Osteoblast (primary cell): Measurements from ENCODE around the gene BPHL. TPM values are rescaled to one million over a fixed set of nuclear protein-coding genes. Genes with fewer than 3 reads are reported as not detected.
"Not testable (repeated sequence)": the region's sequence is repeated elsewhere in the genome, so short reads cannot be mapped to it uniquely, and the experiment has no call there.

ENCODE experiments used
- DNase-seq: peaks from one replicate; pipeline ENCODE4 v3.0.0; 2011; ENCODE audit warnings: low spot score, mixed read lengths; ENCODE audit not compliant: insufficient read length; ENCODE audit errors: missing footprints
- H2AFZ ChIP-seq: 2 replicates; pipeline ENCODE4 v1.6.0; 2011; ENCODE audit warnings: mild to moderate bottlenecking, low read length
- H3K27ac ChIP-seq: 2 replicates; pipeline ENCODE4 v1.5.1; 2011; ENCODE audit warnings: mild to moderate bottlenecking, low read depth, low read length, moderate library complexity
- H3K27me3 ChIP-seq: 2 replicates; pipeline ENCODE4 v1.6.0; 2012; ENCODE audit warnings: mild to moderate bottlenecking, control low read depth, inconsistent platforms, low read length, moderate library complexity; ENCODE audit not compliant: insufficient read depth
- H3K36me3 ChIP-seq: 2 replicates; pipeline ENCODE4 v1.5.1; 2011; ENCODE audit warnings: mild to moderate bottlenecking, low read length, control low read depth, moderate library complexity; ENCODE audit not compliant: insufficient read depth
- H3K4me1 ChIP-seq: 2 replicates; pipeline ENCODE4 v1.5.1; 2011; ENCODE audit warnings: mild to moderate bottlenecking, low read length, control low read depth, moderate library complexity; ENCODE audit not compliant: insufficient read depth
- H3K4me2 ChIP-seq: 2 replicates; pipeline ENCODE4 v1.6.0; 2011; ENCODE audit warnings: mild to moderate bottlenecking, low read length; ENCODE audit not compliant: insufficient read depth
- H3K4me3 ChIP-seq: fragments of 200-600 bp; sonication (generic); 3 replicates; pipeline ENCODE4 v1.5.1; 2012; ENCODE audit warnings: mild to moderate bottlenecking, low read length, inconsistent platforms; ENCODE audit not compliant: insufficient read depth
- H3K79me2 ChIP-seq: 2 replicates; pipeline ENCODE4 v1.6.0; 2012; ENCODE audit warnings: mild to moderate bottlenecking, low read length, control low read depth, inconsistent platforms; ENCODE audit not compliant: insufficient read depth
- H3K9me3 ChIP-seq: 2 replicates; pipeline ENCODE4 v1.5.1; 2011; ENCODE audit warnings: low read depth, low read length, control low read depth
- H4K20me1 ChIP-seq: 2 replicates; pipeline ENCODE4 v1.6.0; 2012; ENCODE audit warnings: mild to moderate bottlenecking, low read length, control low read depth; ENCODE audit not compliant: insufficient read depth
- CTCF ChIP-seq: IDR thresholded peaks from 2 replicates; pipeline ENCODE4 v1.5.1; 2011; ENCODE audit warnings: mild to moderate bottlenecking, low read depth, low read length, moderate library complexity; ENCODE audit errors: extremely low read depth
- total RNA-seq: library from RNA; depleted of rRNA; stranded (reverse); fragments of >200 nt; gene quantifications from 2 replicates; pipeline ENCODE4 v1.2.3, GENCODE V29; 2012

The BPHL gene
- total RNA-seq, 1 donor: 19.9 TPM

DNA sequence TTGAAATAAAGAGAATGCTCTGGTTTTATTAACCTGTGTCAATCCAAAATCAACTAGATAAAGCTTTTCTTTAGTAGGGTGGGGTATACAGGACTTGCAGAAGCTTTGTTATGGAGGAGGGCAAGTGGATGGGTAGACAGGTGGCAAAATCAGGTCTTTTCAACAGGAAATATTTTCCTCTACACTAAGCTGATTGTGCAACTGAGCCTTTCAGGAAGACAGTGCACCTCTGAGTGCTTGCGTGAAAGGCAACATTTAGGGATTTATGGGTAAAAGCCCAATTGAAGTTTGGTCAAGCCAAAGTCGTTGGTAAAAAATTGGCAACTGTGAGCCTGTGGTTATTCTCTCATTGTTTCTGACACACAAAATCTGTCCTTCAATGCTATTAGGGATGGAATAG lies 62.6 kb downstream of the BPHL start:
- Histone ChIP-seq H4K20me1 (no peaks in the 10 kb centered on the region), H3K27me3 (peaks cover 20% of the 10 kb centered on the region), H3K79me2 (no peaks in the 10 kb centered on the region), H3K4me1 (no peaks in the 10 kb centered on the region), H3K9me3 (no peaks in the 10 kb centered on the region), H3K36me3 (no peaks in the 10 kb centered on the region), H3K4me2 (no peak overlapping the region), H3K27ac (no peak overlapping the region), H3K4me3 (no peak overlapping the region), H2AFZ (no peak overlapping the region)
- no peak for TF ChIP-seq CTCF
- no peak for DNase-seq

DNA sequence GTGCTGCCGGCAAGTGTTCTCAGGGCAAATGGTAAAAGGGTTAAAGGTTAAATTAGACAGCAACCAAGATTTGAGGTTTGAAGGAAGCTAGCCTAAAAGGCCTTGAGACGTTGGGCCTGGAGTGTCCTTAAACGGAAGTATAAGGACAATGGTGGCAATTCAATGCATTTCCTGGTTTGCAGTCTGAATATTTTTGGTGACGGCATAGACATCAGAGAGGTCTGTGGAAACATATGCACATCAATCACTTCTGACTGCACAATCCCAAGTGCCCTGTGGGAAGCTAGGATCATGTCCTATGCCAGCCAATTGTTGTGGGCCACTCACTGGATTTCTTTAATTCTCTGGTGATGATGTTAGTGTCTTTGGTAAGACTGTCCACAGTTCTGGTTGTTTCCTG lies 64.6 kb downstream of the BPHL start:
- H3K4me3 ChIP-seq: no peak overlapping the region
- no peaks in the 10 kb centered on the region for H3K9me3 ChIP-seq
- no peak for DNase-seq
- no peaks in the 10 kb centered on the region for H3K79me2 ChIP-seq
- H3K4me2 ChIP-seq: no peak overlapping the region
- no peak for TF ChIP-seq CTCF
- no peaks in the 10 kb centered on the region for H3K36me3 ChIP-seq
- peaks cover 30% of the 10 kb centered on the region for H3K27me3 ChIP-seq
- no peaks in the 10 kb centered on the region for H3K4me1 ChIP-seq
- H4K20me1 ChIP-seq: no peaks in the 10 kb centered on the region
- H2AFZ ChIP-seq: no peak overlapping the region
- no peak overlapping the region for H3K27ac ChIP-seq

GRCh38 chr6:3186974-3187382 lies 68.5 kb downstream of the BPHL start:
- H3K27ac ChIP-seq: no peak overlapping the region
- H3K4me1 ChIP-seq: no peaks in the 10 kb centered on the region
- no peak overlapping the region for H3K4me2 ChIP-seq
- DNase-seq: no peak
- H3K9me3 ChIP-seq: peaks cover 1% of the 10 kb centered on the region
- no peak overlapping the region for H2AFZ ChIP-seq
- no peaks in the 10 kb centered on the region for H3K79me2 ChIP-seq
- no peaks in the 10 kb centered on the region for H4K20me1 ChIP-seq
- no peak for TF ChIP-seq CTCF
- peaks cover 29% of the 10 kb centered on the region for H3K27me3 ChIP-seq
- H3K36me3 ChIP-seq: no peaks in the 10 kb centered on the region
- H3K4me3 ChIP-seq: no peak overlapping the region

DNA sequence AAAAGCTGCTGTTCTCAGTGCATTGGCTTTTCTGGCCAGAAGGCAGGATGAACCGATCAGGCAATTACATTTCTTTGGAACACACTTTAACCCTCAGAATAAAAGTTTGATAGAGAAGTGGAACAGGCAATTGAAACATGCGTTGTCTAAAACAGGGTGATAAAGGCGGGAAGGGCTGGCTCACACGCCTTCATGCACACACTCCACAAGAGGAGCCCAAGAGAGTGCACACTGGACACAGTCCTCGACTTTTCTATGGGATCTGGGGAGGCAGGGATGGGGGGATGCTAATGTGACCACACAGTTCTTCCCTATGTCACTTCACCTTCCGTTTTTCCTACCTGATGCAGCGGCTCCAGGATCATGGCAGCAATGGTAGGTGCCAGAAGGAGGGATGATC lies 69.8 kb downstream of the BPHL start:
- DNase-seq: no peak
- TF ChIP-seq CTCF: no peak
- no peak overlapping the region for H3K27ac ChIP-seq

DNA sequence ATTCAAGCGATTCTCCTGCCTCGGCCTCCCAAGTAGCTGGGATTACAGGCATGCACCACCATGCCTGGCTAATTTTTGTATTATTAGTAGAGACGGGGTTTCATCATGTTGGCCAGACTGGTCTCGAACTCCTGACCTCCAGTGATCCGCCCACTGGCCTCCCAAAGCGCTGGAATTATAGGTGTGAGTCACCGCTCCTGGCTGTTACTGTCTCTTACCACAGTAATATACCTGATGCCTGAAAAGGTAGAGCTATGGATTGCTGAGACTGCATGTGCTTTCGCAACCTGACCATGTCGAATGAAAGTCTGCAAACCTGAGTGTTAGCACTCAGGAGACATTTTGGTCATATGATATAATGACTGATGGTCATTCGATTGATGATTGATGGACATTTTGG lies 70.7 kb downstream of the BPHL start:
- not testable (repeated sequence) for H3K36me3 ChIP-seq, H3K4me1 ChIP-seq, H2AFZ ChIP-seq, DNase-seq, H3K4me3 ChIP-seq, H4K20me1 ChIP-seq, H3K9me3 ChIP-seq, H3K27ac ChIP-seq, H3K79me2 ChIP-seq, H3K4me2 ChIP-seq
- peaks cover 29% of the 10 kb centered on the region for H3K27me3 ChIP-seq

More for the DNA sequence above, 69.8 kb downstream of the BPHL start:
- H3K9me3 ChIP-seq: peaks cover 1% of the 10 kb centered on the region
- H2AFZ ChIP-seq: no peak overlapping the region
- no peak overlapping the region for H3K4me3 ChIP-seq
- H4K20me1 ChIP-seq: no peaks in the 10 kb centered on the region
- H3K4me2 ChIP-seq: no peak overlapping the region
- H3K4me1 ChIP-seq: no peaks in the 10 kb centered on the region
- no peaks in the 10 kb centered on the region for H3K79me2 ChIP-seq
- peaks cover 29% of the 10 kb centered on the region for H3K27me3 ChIP-seq
- H3K36me3 ChIP-seq: no peaks in the 10 kb centered on the region
